K562 (cell line): Measurements from ENCODE around the gene ZNF609. TPM values are rescaled to one million over a fixed set of nuclear protein-coding genes. Genes with fewer than 3 reads are reported as not detected.

ENCODE experiments used
- ATAC-seq: fragments of 200-7000 bp; cut with Tn5 transposase; 3 replicates; pipeline ENCODE4 v1.9.1; 2020; ENCODE audit warnings: moderate library complexity
- BruUV-seq: library from RNA; stranded (reverse); fragments of 400-500 nt; replicated peaks from 2 replicates; lab custom pipeline; 2021; lab: Mats Ljungman, UMichigan
- CTCF ChIA-PET: fragments of 300-600 bp; formaldehyde crosslinking; extraction: SDS; loops from one replicate; lab custom pipeline; 2021; ENCODE audit warnings: low intra/inter-chr PET ratio; lab: Yijun Ruan, JAX
- POLR2A ChIA-PET: fragments of 300-600, 350-650 bp; sonication (Branson Sonifier 250); formaldehyde crosslinking; extraction: SDS; loops from one replicate; lab custom pipeline; 2021; ENCODE audit warnings: antibody characterized with exemption, inconsistent platforms; lab: Yijun Ruan, JAX
- DNase-seq, 4 experiments: peaks; one replicate each; pipeline versions ENCODE4 v3.0.0 to v3.0.0-alpha.2; 2011 to 2018; ENCODE audit warnings: low spot score in 3 of 4, mixed read lengths in 3 of 4; ENCODE audit errors: extremely low read depth in 1 of 4
- FAIRE-seq: peaks from 2 replicates; lab custom pipeline; 2011; peaks lifted over from hg19 to GRCh38; lab: Jason Lieb, UNC
- H2AFZ ChIP-seq: 2 replicates; pipeline ENCODE4 v1.6.0; 2011; ENCODE audit warnings: low read depth, low read length, control low read depth, inconsistent platforms
- H3K27ac ChIP-seq: fragments of 200-600 bp; 3 replicates; pipeline ENCODE4 v1.8.0; 2011; ENCODE audit warnings: low read depth, mild to moderate bottlenecking, control low read depth, inconsistent platforms, low read length, moderate library complexity, mixed read lengths; ENCODE audit errors: extremely low read depth
- H3K27me3 ChIP-seq, 2 experiments: fragments of 300-600 bp in 1 of 2; 2 replicates in 1 of 2; 3 replicates in 1 of 2; pipeline versions ENCODE4 v1.6.0 to v1.8.0; 2011; ENCODE audit warnings: inconsistent platforms in 2 of 2, low read length in 2 of 2, mild to moderate bottlenecking in 1 of 2, mixed read lengths in 1 of 2, moderate library complexity in 1 of 2; ENCODE audit not compliant: control insufficient read depth in 2 of 2, insufficient read depth in 2 of 2
- H3K36me3 ChIP-seq: fragments of 300-600 bp; 3 replicates; pipeline ENCODE4 v1.8.0; 2011; ENCODE audit warnings: mild to moderate bottlenecking, low read length, inconsistent platforms; ENCODE audit not compliant: control insufficient read depth, insufficient read depth
- H3K4me1 ChIP-seq, 2 experiments: fragments of 200-600 bp in 1 of 2; replicated peaks in 1 of 2; 2 replicates in 1 of 2; 3 replicates in 1 of 2; pipeline versions ENCODE4 v1.5.1 to v1.8.0; 2011; ENCODE audit warnings: inconsistent platforms in 2 of 2, low read length in 2 of 2, mild to moderate bottlenecking in 1 of 2, mixed read lengths in 1 of 2, moderate library complexity in 1 of 2; ENCODE audit not compliant: control insufficient read depth in 2 of 2, insufficient read depth in 2 of 2
- H3K4me2 ChIP-seq: 2 replicates; pipeline ENCODE4 v1.6.1; 2011; ENCODE audit warnings: low read length, control low read depth, inconsistent platforms, mixed read lengths; ENCODE audit not compliant: insufficient read depth
- H3K4me3 ChIP-seq: fragments of 200-600 bp; sonication (generic), shearing (Covaris generic); 2 replicates; pipeline ENCODE4 v1.5.1; 2016; ENCODE audit warnings: control low read depth, inconsistent platforms
- H3K79me2 ChIP-seq: fragments of 200-600 bp; 3 replicates; pipeline ENCODE4 v1.8.0; 2011; ENCODE audit warnings: low read length, inconsistent platforms; ENCODE audit not compliant: control insufficient read depth, insufficient read depth
- H3K9ac ChIP-seq, 2 experiments: 2 replicates each; pipeline versions ENCODE4 v1.6.0 to v1.6.1; 2011; ENCODE audit warnings: low read depth in 2 of 2, low read length in 2 of 2, control low read depth in 1 of 2, inconsistent platforms in 1 of 2, mild to moderate bottlenecking in 1 of 2, mixed read lengths in 1 of 2; ENCODE audit not compliant: insufficient read depth in 1 of 2
- H3K9me1 ChIP-seq: one replicate; pipeline ENCODE4 v1.6.0; 2011; ENCODE audit warnings: inconsistent platforms, mild to moderate bottlenecking, low read length, moderate library complexity; ENCODE audit not compliant: control insufficient read depth, insufficient read depth
- H3K9me3 ChIP-seq: replicated peaks from 2 replicates; pipeline ENCODE4 v1.5.1; 2011; ENCODE audit warnings: low read depth, low read length, inconsistent platforms; ENCODE audit not compliant: control insufficient read depth, insufficient read depth
- H4K20me1 ChIP-seq: replicated peaks from 2 replicates; pipeline ENCODE4 v1.6.1; 2011; ENCODE audit warnings: low read length, inconsistent platforms, mixed read lengths; ENCODE audit not compliant: control insufficient read depth, insufficient read depth
- BRCA1 ChIP-seq, 2 experiments: fragments of 450-650 bp in 1 of 2; sonication (generic) in 1 of 2; formaldehyde crosslinking in 1 of 2; IDR thresholded peaks; 2 replicates each; pipeline versions ENCODE4 v1.5.0 to v1.6.1; 2017 to 2020; ENCODE audit warnings: mild to moderate bottlenecking in 1 of 2, missing genetic modification reagents in 1 of 2
- KHSRP ChIP-seq: fragments of 450-650 bp; IDR thresholded peaks from 2 replicates; pipeline ENCODE4 v1.6.1; 2017
- MTF1 ChIP-seq: fragments of 250-450 bp; sonication (Bioruptor Pico); IDR thresholded peaks from 2 replicates; pipeline ENCODE4 v1.9.0; 2021; ENCODE audit warnings: moderate library complexity, mild to moderate bottlenecking, inconsistent platforms, borderline replicate concordance
- NCOA1 ChIP-seq: fragments of 450-650 bp; IDR thresholded peaks from 2 replicates; pipeline ENCODE4 v1.6.1; 2016; ENCODE audit warnings: low read depth
- NCOA2 ChIP-seq, 2 experiments: fragments of 450-650 bp; IDR thresholded peaks; 2 replicates each; pipeline ENCODE4 v1.6.1; 2018; ENCODE audit warnings: mild to moderate bottlenecking in 2 of 2, moderate library complexity in 1 of 2; ENCODE audit not compliant: partially characterized antibody in 2 of 2
- NCOR1 ChIP-seq: fragments of 450-650 bp; IDR thresholded peaks from 2 replicates; pipeline ENCODE4 v1.6.1; 2016; ENCODE audit warnings: mild to moderate bottlenecking, moderate library complexity
- NFIC ChIP-seq: fragments of 450-650 bp; IDR thresholded peaks from 2 replicates; pipeline ENCODE4 v1.6.1; 2017; ENCODE audit warnings: mild to moderate bottlenecking, inconsistent platforms
- NR4A1 ChIP-seq, 2 experiments: fragments of 250-450 bp in 1 of 2; fragments of 450-650 bp in 1 of 2; sonication (Bioruptor Pico) in 1 of 2; IDR thresholded peaks; 2 replicates each; pipeline versions ENCODE4 v1.4.0 to v1.6.1; 2016 to 2020; ENCODE audit warnings: mild to moderate bottlenecking in 2 of 2, missing compliant biosample characterization in 1 of 2, missing genetic modification characterization in 1 of 2, moderate library complexity in 1 of 2
- RFX5 ChIP-seq: IDR thresholded peaks from 2 replicates; pipeline ENCODE4 v1.6.1; 2011; ENCODE audit warnings: low read depth, mild to moderate bottlenecking, improper control_type of control experiment, low read length
- SETDB1 ChIP-seq: IDR thresholded peaks from one replicate; pipeline ENCODE4 v1.6.1; 2012; ENCODE audit warnings: low read length, control low read depth, inconsistent platforms
- TAF15 ChIP-seq: fragments of 200-400 bp; formaldehyde crosslinking; IDR thresholded peaks from 2 replicates; pipeline ENCODE4 v1.6.1; 2017; ENCODE audit warnings: mild to moderate bottlenecking, low read depth, low read length, moderate library complexity
- TCF7 ChIP-seq: sonication (generic); IDR thresholded peaks from 2 replicates; pipeline ENCODE4 v1.6.1; 2016; ENCODE audit warnings: antibody characterized with exemption, borderline replicate concordance
- TSC22D4 ChIP-seq: fragments of 450-650 bp; IDR thresholded peaks from 2 replicates; pipeline ENCODE4 v1.6.1; 2016; ENCODE audit warnings: missing genetic modification characterization, missing biosample characterization, control low read depth
- ZKSCAN1 ChIP-seq: fragments of 150-350 bp; IDR thresholded peaks from 2 replicates; pipeline ENCODE4 v1.6.1; 2016; ENCODE audit warnings: low read depth, low read length
- ZNF785 ChIP-seq: fragments of 250-450 bp; sonication (Bioruptor Pico); IDR thresholded peaks from 2 replicates; pipeline ENCODE4 v1.4.0; 2020; ENCODE audit warnings: mild to moderate bottlenecking
- WGBS: fragments of 100-300 bp; shearing (Covaris generic); methylation state at CpG from one replicate; pipeline ENCODE4 v1.1.6; 2016; ENCODE audit warnings: low coverage, mixed read lengths; ENCODE audit not compliant: insufficient coverage; ENCODE audit errors: missing lambda C conversion rate; 5-methylcytosine and 5-hydroxymethylcytosine counted together
- in situ Hi-C: fragments of 300-500 bp; cut with MboI; formaldehyde crosslinking; loops from 4 replicates; pipeline ENCODE4 v1.15.0; 2018; ENCODE audit warnings: inconsistent platforms, mixed read lengths
- intact Hi-C: fragments of 100-400 bp; cut with micrococcal nuclease; formaldehyde crosslinking; loops from 2 replicates; pipeline ENCODE4 v1.14.2; 2022
- polyA plus RNA-seq, 8 experiments: library from polyadenylated mRNA; depleted of rRNA in 4 of 8; stranded (reverse) in 5 of 8; unstranded in 3 of 8; fragments of >200 nt; fragmentation: Nextera tagmentation in 2 of 8; fragmentation: Illumina TruSeq in 1 of 8; extraction: Ambion mirVana in 2 of 8; extraction: Trizol in 1 of 8; gene quantifications; 2 replicates each; pipeline versions ENCODE4 v1.2.1 to v1.2.3, GENCODE V29; 2011 to 2014; ENCODE audit warnings: inconsistent platforms in 1 of 8, missing spikeins in 1 of 8
- total RNA-seq, 7 experiments: library from RNA; depleted of rRNA in 6 of 7; stranded (reverse); fragments of >200 nt in 6 of 7; fragmentation: Illumina TruSeq in 2 of 7; extraction: Trizol in 2 of 7; gene quantifications; 2 replicates each; pipeline versions ENCODE4 v1.2.1 to v1.2.3, GENCODE V29; 2011 to 2021; ENCODE audit warnings: low replicate concordance in 1 of 7
- TF ChIP-seq, protein P1 (sequence below): sonication (generic); formaldehyde crosslinking; IDR thresholded peaks from 2 replicates; pipeline ENCODE4 v1.8.0; 2022; ENCODE audit warnings: mild to moderate bottlenecking, missing genetic modification reagents
- TF ChIP-seq, protein P2 (sequence below): IDR thresholded peaks from 3 replicates; pipeline ENCODE4 v1.6.1; 2011; ENCODE audit warnings: borderline replicate concordance, mild to moderate bottlenecking; ENCODE audit not compliant: insufficient read length, insufficient read depth

Gene ZNF609
- total and polyA plus RNA-seq, 9 of the 15 experiments (the other 6 are each of a cell fraction or from before 2014, with no cell fraction given) = 3.0 to 38.7 (median 17.8) TPM

DNA sequence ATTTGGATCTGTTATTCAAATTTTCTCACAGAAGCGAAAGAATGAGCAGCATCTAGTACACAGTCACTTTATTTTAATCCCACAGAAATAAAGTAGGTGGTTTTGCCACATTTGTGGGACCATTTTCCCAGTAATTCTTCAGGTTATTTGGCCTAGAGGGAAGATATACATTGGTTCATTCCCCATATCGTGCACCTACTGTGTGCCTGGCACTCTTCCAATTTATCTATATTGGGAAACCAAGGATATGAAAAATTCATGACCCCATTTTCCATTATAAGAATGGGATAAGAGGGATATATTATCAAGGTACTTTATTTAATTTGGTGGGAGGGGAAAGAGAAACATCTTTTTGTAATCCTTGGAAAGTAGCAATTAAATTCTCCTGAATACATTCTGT, 37.7 kb upstream of the ZNF609 start:
- 84% methylated on average over 2 of the region's 2 CpGs for WGBS
- intact Hi-C loops = loop anchor here (10.0 kb wide), 1 partner anchor 232 kb away; no protein-coding TSS in a partner anchor
- POLR2A ChIA-PET = no interaction called here

DNA sequence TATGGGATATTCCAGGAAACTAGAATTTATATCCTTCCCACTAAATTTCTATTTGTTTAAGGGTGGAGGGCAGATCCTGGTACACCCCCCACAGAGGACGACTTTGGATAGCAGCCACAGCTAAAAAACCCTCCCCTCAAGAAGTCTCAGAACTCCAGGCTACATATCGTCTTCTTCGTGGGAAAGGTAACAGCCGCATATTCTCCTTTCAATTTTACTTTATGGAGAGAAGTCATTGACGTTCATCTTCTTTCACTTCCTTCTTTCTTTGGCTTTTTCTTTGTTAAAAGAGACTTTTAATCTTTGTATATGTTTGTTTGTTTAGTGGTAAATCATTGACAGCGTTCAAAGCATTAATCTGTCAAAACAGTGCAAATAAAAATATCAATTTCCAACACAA, 36.4 kb upstream of the ZNF609 start:
- H3K79me2 ChIP-seq = no peaks in the 10 kb centered on the region
- no peaks in the 10 kb centered on the region for H3K27me3 ChIP-seq
- no peak overlapping the region for H3K4me2 ChIP-seq
- no peak overlapping the region for H3K9ac ChIP-seq
- H3K9me3 ChIP-seq = no peaks in the 10 kb centered on the region
- H3K4me1 ChIP-seq = no peaks in the 10 kb centered on the region
- intact Hi-C loops = loop anchor here (10.0 kb wide), 1 partner anchor 231 kb away; no protein-coding TSS in a partner anchor
- H3K36me3 ChIP-seq = peaks cover 35% of the 10 kb centered on the region
- H3K9me1 ChIP-seq = no peaks in the 10 kb centered on the region
- no peak overlapping the region for H2AFZ ChIP-seq
- in situ Hi-C loops = no loop called here
- CTCF ChIA-PET = interaction anchor here (0.6 kb wide), 1 partner anchor 21 kb away, joined by 3 read pairs; no protein-coding TSS in a partner anchor
- H3K27ac ChIP-seq = no peak overlapping the region
- H3K4me3 ChIP-seq = no peak overlapping the region
- DNase-seq (no peak), ATAC-seq (no peak), FAIRE-seq (peak; percentile 15)
- WGBS = 73% methylated on average over 6 of the region's 6 CpGs
- no peaks in the 10 kb centered on the region for H4K20me1 ChIP-seq
- no TSS peak for BruUV-seq
- POLR2A ChIA-PET = interaction anchor here (0.8 kb wide), 1 partner anchor 237 kb away, joined by 3 read pairs; no protein-coding TSS in a partner anchor
- TF ChIP-seq NCOR1 = no peak
- TF ChIP-seq, protein P1, sequence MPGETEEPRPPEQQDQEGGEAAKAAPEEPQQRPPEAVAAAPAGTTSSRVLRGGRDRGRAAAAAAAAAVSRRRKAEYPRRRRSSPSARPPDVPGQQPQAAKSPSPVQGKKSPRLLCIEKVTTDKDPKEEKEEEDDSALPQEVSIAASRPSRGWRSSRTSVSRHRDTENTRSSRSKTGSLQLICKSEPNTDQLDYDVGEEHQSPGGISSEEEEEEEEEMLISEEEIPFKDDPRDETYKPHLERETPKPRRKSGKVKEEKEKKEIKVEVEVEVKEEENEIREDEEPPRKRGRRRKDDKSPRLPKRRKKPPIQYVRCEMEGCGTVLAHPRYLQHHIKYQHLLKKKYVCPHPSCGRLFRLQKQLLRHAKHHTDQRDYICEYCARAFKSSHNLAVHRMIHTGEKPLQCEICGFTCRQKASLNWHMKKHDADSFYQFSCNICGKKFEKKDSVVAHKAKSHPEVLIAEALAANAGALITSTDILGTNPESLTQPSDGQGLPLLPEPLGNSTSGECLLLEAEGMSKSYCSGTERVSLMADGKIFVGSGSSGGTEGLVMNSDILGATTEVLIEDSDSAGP (CRISPR knock-in tag) = no peak
- TF ChIP-seq KHSRP = no peak
- TF ChIP-seq NR4A1 (CRISPR knock-in tag; IDR thresholded peaks at IDR 0.05) = no peak
- no peak for TF ChIP-seq NR4A1 (tag; IDR thresholded peaks at IDR 0.05)
- TF ChIP-seq NCOA1 = no peak
- no peak for TF ChIP-seq BRCA1 (IDR thresholded peaks at IDR 0.05)
- TF ChIP-seq BRCA1 (CRISPR knock-in tag; IDR thresholded peaks at IDR 0.05) = no peak
- no peak for TF ChIP-seq TAF15
- no peak for TF ChIP-seq SETDB1
- no peak for TF ChIP-seq ZNF785 (CRISPR knock-in tag)
- no peak for TF ChIP-seq TSC22D4
- no peak for TF ChIP-seq MTF1
- TF ChIP-seq TCF7 = no peak
- TF ChIP-seq, protein P2, sequence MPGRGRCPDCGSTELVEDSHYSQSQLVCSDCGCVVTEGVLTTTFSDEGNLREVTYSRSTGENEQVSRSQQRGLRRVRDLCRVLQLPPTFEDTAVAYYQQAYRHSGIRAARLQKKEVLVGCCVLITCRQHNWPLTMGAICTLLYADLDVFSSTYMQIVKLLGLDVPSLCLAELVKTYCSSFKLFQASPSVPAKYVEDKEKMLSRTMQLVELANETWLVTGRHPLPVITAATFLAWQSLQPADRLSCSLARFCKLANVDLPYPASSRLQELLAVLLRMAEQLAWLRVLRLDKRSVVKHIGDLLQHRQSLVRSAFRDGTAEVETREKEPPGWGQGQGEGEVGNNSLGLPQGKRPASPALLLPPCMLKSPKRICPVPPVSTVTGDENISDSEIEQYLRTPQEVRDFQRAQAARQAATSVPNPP = no peak

More for the DNA sequence above, 37.7 kb upstream of the ZNF609 start:
- TF ChIP-seq ZKSCAN1 (peak; percentile 68; the same call in 1 of the 2 replicates), NFIC (peak; percentile 56), RFX5 (no peak), NCOA2 (IDR thresholded peaks at IDR 0.05; ENCODE audit: partially characterized antibody in 2 of 2) (no peak)
- no peaks in the 10 kb centered on the region for H3K4me1 ChIP-seq
- no peak overlapping the region for H3K4me2 ChIP-seq
- no TSS peak for BruUV-seq
- H3K9me3 ChIP-seq = no peaks in the 10 kb centered on the region
- H3K9me1 ChIP-seq = no peaks in the 10 kb centered on the region
- no peak overlapping the region for H3K4me3 ChIP-seq
- H2AFZ ChIP-seq = no peak overlapping the region
- H4K20me1 ChIP-seq = no peaks in the 10 kb centered on the region
- no peak overlapping the region for H3K9ac ChIP-seq
- no peak overlapping the region for H3K27ac ChIP-seq
- peaks cover 46% of the 10 kb centered on the region for H3K36me3 ChIP-seq
- H3K27me3 ChIP-seq = no peaks in the 10 kb centered on the region
- H3K79me2 ChIP-seq = no peaks in the 10 kb centered on the region
- in situ Hi-C loops = no loop called here
- CTCF ChIA-PET = no interaction called here
- FAIRE-seq (peak; percentile 51), ATAC-seq (no peak), DNase-seq (no peak)
